ENCODE measurements around the gene NKAP. TPM values are rescaled to one million over a fixed set of nuclear protein-coding genes. Genes with fewer than 3 reads are reported as not detected.

Gene NKAP
- total RNA-seq, 1 experiment from 2014 or later, result 7.3 TPM

GRCh38 chrX:119945481-119945880, 1.9 kb upstream of the NKAP start:
- no peak overlapping the region for H2BK15ac ChIP-seq (ENCODE audit: low read depth, low read length)
- no peak overlapping the region for H3K56ac ChIP-seq (ENCODE audit: insufficient read length, low read depth, low read length)
- peaks cover 2 to 7% (median 5%) of the 10 kb centered on the region in 3 experiments; a peak in 5 of 7 replicates for H3K36me3 Mint-ChIP-seq (ENCODE audit: insufficient read depth in 1 of 3, low read depth in 3 of 3)
- H3K4me3 Mint-ChIP-seq, result no peak overlapping the region
- WGBS (ENCODE audit: extremely low coverage, insufficient read length, low lambda C conversion rate), result no CpG with 5 or more reads among the region's 6 CpGs
- H4K20me1 ChIP-seq (ENCODE audit: control insufficient read depth, insufficient read depth, insufficient read length), result no peaks in the 10 kb centered on the region
- H4K91ac ChIP-seq (ENCODE audit: insufficient read length, low read depth, low read length), result no peak overlapping the region
- H3K4ac ChIP-seq (ENCODE audit: low read depth, low read length), result no peak overlapping the region
- H3K27ac Mint-ChIP-seq, result no peak overlapping the region
- no peak overlapping the region for H3K27ac ChIP-seq (ENCODE audit: insufficient read length, low read depth, low read length)
- no peak overlapping the region for H3T11ph ChIP-seq (ENCODE audit: low read length)
- H2AFZ ChIP-seq (ENCODE audit: low read length), result no peak overlapping the region
- peaks cover 14% of the 10 kb centered on the region for H3K9me3 ChIP-seq (ENCODE audit: control insufficient read depth, low read depth, low read length)
- H3K27me3 Mint-ChIP-seq (ENCODE audit: low read depth), result no peaks in the 10 kb centered on the region
- DNase-seq, result no peak
- H4K8ac ChIP-seq (replicated peaks; ENCODE audit: insufficient read length, low read depth, low read length), result no peak overlapping the region
- H3K9me3 Mint-ChIP-seq, result peaks cover 55 to 68% of the 10 kb centered on the region in 2 experiments
- no peak overlapping the region for H3K9ac ChIP-seq (ENCODE audit: extremely low read depth, insufficient read length, low read length)
- no peak overlapping the region for H2BK20ac ChIP-seq (ENCODE audit: low read depth, low read length, poor library complexity, severe bottlenecking)
- no peak overlapping the region for H2BK120ac ChIP-seq (ENCODE audit: low read depth, low read length, poor library complexity, severe bottlenecking)
- no peaks in the 10 kb centered on the region for H3K27me3 ChIP-seq (ENCODE audit: insufficient read depth, low read length)
- peaks cover 0 to 9% of the 10 kb centered on the region in 2 experiments; a peak in 2 of 4 replicates for H3K4me1 Mint-ChIP-seq
- no peaks in the 10 kb centered on the region for H3K79me2 ChIP-seq (ENCODE audit: insufficient read depth, low read length)
- no peak overlapping the region for H3K23ac ChIP-seq (ENCODE audit: insufficient read length, low read depth, low read length)
- no peak overlapping the region for H2BK5ac ChIP-seq (ENCODE audit: insufficient read length, low read length)
- no peak overlapping the region for H3K4me2 ChIP-seq (ENCODE audit: insufficient read depth, insufficient read length, low read length)
- H3K79me1 ChIP-seq (ENCODE audit: insufficient read depth, low read depth, low read length, poor library complexity, severe bottlenecking), result no peaks in the 10 kb centered on the region
- H2BK12ac ChIP-seq (ENCODE audit: insufficient read length, low read depth, low read length), result no peak overlapping the region
- no peak overlapping the region for H4K5ac ChIP-seq (ENCODE audit: insufficient read length, low read depth, low read length)
- no peaks in the 10 kb centered on the region for H3K4me1 ChIP-seq (ENCODE audit: insufficient read depth, low read length)
- H3K23me2 ChIP-seq (ENCODE audit: insufficient read length, low read depth, low read length, poor library complexity, severe bottlenecking), result no peaks in the 10 kb centered on the region
- no peak for TF ChIP-seq CTCF (conservative IDR thresholded peaks at IDR 0.05)
- no peak overlapping the region for H2AK5ac ChIP-seq (ENCODE audit: insufficient read length, low read length)
- no peak overlapping the region for H3K18ac ChIP-seq (ENCODE audit: insufficient read length, low read depth, low read length)
- no peak overlapping the region for H3K14ac ChIP-seq (ENCODE audit: insufficient read depth, low read length)

Data from H9 (cell line).